ENCODE measurements around the gene PPP2R5C.

PPP2R5C gene

GRCh38 chr14:101926085-101926484 is 164.6 kb downstream of the PPP2R5C start:
- DNase-seq: no peak

- DNase-seq: no peak
Observed at GRCh38 chr14:101926620-101927019, 165.1 kb downstream of the PPP2R5C start.

GRCh38 chr14:101927859-101928258 is 166.3 kb downstream of the PPP2R5C start:
- no peak for DNase-seq

GRCh38 chr14:101928415-101928841 is 166.9 kb downstream of the PPP2R5C start:
- no peak for DNase-seq

GRCh38 chr14:101929096-101929495 is 167.6 kb downstream of the PPP2R5C start:
- no peak for DNase-seq

GRCh38 chr14:101929946-101930345 is 168.4 kb downstream of the PPP2R5C start:
- no peak for DNase-seq

GRCh38 chr14:101932673-101933072 is 171.2 kb downstream of the PPP2R5C start:
- DNase-seq: no peak

- no peak for DNase-seq
Observed at GRCh38 chr14:101933209-101933608, 171.7 kb downstream of the PPP2R5C start.

GRCh38 chr14:101934601-101935150 is 173.2 kb downstream of the PPP2R5C start:
- no peak for DNase-seq

- no peak for DNase-seq
Observed at GRCh38 chr14:101937926-101938767, 176.6 kb downstream of the PPP2R5C start.

- no peak for DNase-seq
Observed at GRCh38 chr14:101939646-101940170, 178.2 kb downstream of the PPP2R5C start.

GRCh38 chr14:101944451-101944850 is 182.9 kb downstream of the PPP2R5C start:
- no peak for DNase-seq

GRCh38 chr14:101945171-101945570 is 183.7 kb downstream of the PPP2R5C start:
- DNase-seq: no peak

- DNase-seq: no peak
Observed at GRCh38 chr14:101947577-101947903, 186.0 kb downstream of the PPP2R5C start.

GRCh38 chr14:101947904-101948665 is 186.6 kb downstream of the PPP2R5C start:
- peak; percentile 99 for DNase-seq

GRCh38 chr14:101948666-101949216 is 187.2 kb downstream of the PPP2R5C start:
- no peak for DNase-seq

- DNase-seq: no peak
Observed at GRCh38 chr14:101950100-101950499, 188.6 kb downstream of the PPP2R5C start.

GRCh38 chr14:101950516-101951215 is 189.2 kb downstream of the PPP2R5C start:
- no peak for DNase-seq

GRCh38 chr14:101953151-101953550 is 191.6 kb downstream of the PPP2R5C start:
- no peak for DNase-seq

- no peak for DNase-seq
Observed at GRCh38 chr14:101954501-101954900, 193.0 kb downstream of the PPP2R5C start.

- DNase-seq: no peak
Observed at GRCh38 chr14:101955695-101956161, 194.2 kb downstream of the PPP2R5C start.

- DNase-seq: no peak
Observed at GRCh38 chr14:101956179-101956885, 194.8 kb downstream of the PPP2R5C start.
